DOHH2 (cell line): ENCODE data around the gene SRCAP.

Experiments
- H3F3A ChIP-seq: fragments of 200-600 bp; sonication (generic), shearing (Covaris generic); 2 replicates; pipeline ENCODE4 v1.6.0; 2016; ENCODE audit warnings: antibody characterized with exemption, mild to moderate bottlenecking; ENCODE audit not compliant: control insufficient read depth, insufficient read depth
- H3K27ac ChIP-seq: fragments of 200-600 bp; sonication (generic); 2 replicates; pipeline ENCODE4 v1.5.1; 2014; ENCODE audit warnings: low read depth, mild to moderate bottlenecking, low read length, moderate library complexity
- H3K27me3 ChIP-seq: fragments of 200-600 bp; sonication (generic); 2 replicates; pipeline ENCODE4 v1.6.1; 2014; ENCODE audit warnings: mild to moderate bottlenecking, low read length, mixed read lengths; ENCODE audit not compliant: control insufficient read depth
- H3K36me3 ChIP-seq: fragments of 200-600 bp; sonication (generic); 2 replicates; pipeline ENCODE4 v1.6.1; 2014; ENCODE audit warnings: mild to moderate bottlenecking, low read length, moderate library complexity, mixed read lengths; ENCODE audit not compliant: control insufficient read depth
- H3K4me1 ChIP-seq: fragments of 200-600 bp; sonication (generic); 2 replicates; pipeline ENCODE4 v1.6.1; 2014; ENCODE audit warnings: mild to moderate bottlenecking, low read length, mixed read lengths; ENCODE audit not compliant: control insufficient read depth
- H3K4me2 ChIP-seq: fragments of 200-600 bp; sonication (generic); 2 replicates; pipeline ENCODE4 v1.6.0; 2014; ENCODE audit warnings: mild to moderate bottlenecking, low read length, moderate library complexity
- H3K4me3 ChIP-seq: fragments of 200-600 bp; sonication (generic); 2 replicates; pipeline ENCODE4 v1.5.1; 2014; ENCODE audit warnings: mild to moderate bottlenecking, low read length, mixed read lengths
- H3K79me2 ChIP-seq: fragments of 200-600 bp; sonication (generic); 2 replicates; pipeline ENCODE4 v1.6.1; 2014; ENCODE audit warnings: mild to moderate bottlenecking, low read length, mixed read lengths; ENCODE audit not compliant: control insufficient read depth
- H3K9me2 ChIP-seq: fragments of 200-600 bp; sonication (generic); replicated peaks from 2 replicates; pipeline ENCODE4 v1.6.1; 2014; ENCODE audit warnings: mild to moderate bottlenecking, low read length, mixed read lengths; ENCODE audit not compliant: control insufficient read depth
- H3K9me3 ChIP-seq: fragments of 200-600 bp; sonication (generic); 2 replicates; pipeline ENCODE4 v1.6.1; 2014; ENCODE audit warnings: antibody characterized with exemption, low read length, mixed read lengths; ENCODE audit not compliant: control insufficient read depth, insufficient read depth
- H4K20me1 ChIP-seq: fragments of 200-600 bp; sonication (generic); 2 replicates; pipeline ENCODE4 v1.6.0; 2014; ENCODE audit warnings: low read depth, mild to moderate bottlenecking, antibody characterized with exemption, low read length, moderate library complexity; ENCODE audit not compliant: control insufficient read depth, insufficient read depth
- EZH2phosphoT487 ChIP-seq: fragments of 200-600 bp; sonication (generic); IDR thresholded peaks from 2 replicates; pipeline ENCODE4 v1.6.1; 2017; ENCODE audit warnings: borderline replicate concordance, mild to moderate bottlenecking, antibody characterized with exemption, low read length, moderate library complexity, mixed read lengths
- TF ChIP-seq, protein P1 (sequence below): fragments of 200-600 bp; sonication (generic); IDR thresholded peaks from one replicate; pipeline ENCODE4 v1.5.1; 2014; ENCODE audit warnings: antibody characterized with exemption, mild to moderate bottlenecking, low read depth, low read length; ENCODE audit not compliant: poor library complexity, severe bottlenecking

Gene SRCAP

DNA sequence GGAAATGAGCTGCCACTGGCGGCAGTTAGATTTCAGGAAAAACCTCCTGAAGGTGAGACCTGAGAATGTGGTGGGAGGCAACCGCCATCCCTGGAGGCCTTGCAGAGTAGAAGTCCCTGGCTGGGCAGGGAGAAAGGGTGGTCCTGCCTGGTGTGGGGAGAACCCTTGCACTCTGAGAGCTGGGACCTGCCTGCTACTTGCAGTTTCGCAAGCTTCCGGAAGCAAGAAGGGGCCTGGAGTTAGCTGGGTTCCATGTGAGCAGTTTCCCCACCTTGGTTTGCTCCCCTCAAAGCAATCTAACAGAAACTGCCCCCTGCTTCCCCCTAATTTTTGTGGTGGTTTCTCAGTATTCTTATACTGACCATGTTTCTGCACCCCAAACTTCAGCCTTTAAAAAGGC is 81.6 kb downstream of the SRCAP start:
- peaks cover 19% of the 10 kb centered on the region for H3K36me3 ChIP-seq
- no peak overlapping the region for H3K27ac ChIP-seq
- H3K4me1 ChIP-seq, result peaks cover 16% of the 10 kb centered on the region
- H3K4me3 ChIP-seq, result no peak overlapping the region
- no peaks in the 10 kb centered on the region for H3K9me3 ChIP-seq
- H3F3A ChIP-seq, result no peaks in the 10 kb centered on the region
- H3K27me3 ChIP-seq, result no peaks in the 10 kb centered on the region
- no peak overlapping the region for H3K4me2 ChIP-seq
- no peaks in the 10 kb centered on the region for H3K9me2 ChIP-seq
- H4K20me1 ChIP-seq, result no peaks in the 10 kb centered on the region
- peaks cover 19% of the 10 kb centered on the region for H3K79me2 ChIP-seq
- TF ChIP-seq EZH2phosphoT487, result no peak
- TF ChIP-seq, protein P1, sequence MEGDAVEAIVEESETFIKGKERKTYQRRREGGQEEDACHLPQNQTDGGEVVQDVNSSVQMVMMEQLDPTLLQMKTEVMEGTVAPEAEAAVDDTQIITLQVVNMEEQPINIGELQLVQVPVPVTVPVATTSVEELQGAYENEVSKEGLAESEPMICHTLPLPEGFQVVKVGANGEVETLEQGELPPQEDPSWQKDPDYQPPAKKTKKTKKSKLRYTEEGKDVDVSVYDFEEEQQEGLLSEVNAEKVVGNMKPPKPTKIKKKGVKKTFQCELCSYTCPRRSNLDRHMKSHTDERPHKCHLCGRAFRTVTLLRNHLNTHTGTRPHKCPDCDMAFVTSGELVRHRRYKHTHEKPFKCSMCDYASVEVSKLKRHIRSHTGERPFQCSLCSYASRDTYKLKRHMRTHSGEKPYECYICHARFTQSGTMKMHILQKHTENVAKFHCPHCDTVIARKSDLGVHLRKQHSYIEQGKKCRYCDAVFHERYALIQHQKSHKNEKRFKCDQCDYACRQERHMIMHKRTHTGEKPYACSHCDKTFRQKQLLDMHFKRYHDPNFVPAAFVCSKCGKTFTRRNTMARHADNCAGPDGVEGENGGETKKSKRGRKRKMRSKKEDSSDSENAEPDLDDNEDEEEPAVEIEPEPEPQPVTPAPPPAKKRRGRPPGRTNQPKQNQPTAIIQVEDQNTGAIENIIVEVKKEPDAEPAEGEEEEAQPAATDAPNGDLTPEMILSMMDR, result no peak

DNA sequence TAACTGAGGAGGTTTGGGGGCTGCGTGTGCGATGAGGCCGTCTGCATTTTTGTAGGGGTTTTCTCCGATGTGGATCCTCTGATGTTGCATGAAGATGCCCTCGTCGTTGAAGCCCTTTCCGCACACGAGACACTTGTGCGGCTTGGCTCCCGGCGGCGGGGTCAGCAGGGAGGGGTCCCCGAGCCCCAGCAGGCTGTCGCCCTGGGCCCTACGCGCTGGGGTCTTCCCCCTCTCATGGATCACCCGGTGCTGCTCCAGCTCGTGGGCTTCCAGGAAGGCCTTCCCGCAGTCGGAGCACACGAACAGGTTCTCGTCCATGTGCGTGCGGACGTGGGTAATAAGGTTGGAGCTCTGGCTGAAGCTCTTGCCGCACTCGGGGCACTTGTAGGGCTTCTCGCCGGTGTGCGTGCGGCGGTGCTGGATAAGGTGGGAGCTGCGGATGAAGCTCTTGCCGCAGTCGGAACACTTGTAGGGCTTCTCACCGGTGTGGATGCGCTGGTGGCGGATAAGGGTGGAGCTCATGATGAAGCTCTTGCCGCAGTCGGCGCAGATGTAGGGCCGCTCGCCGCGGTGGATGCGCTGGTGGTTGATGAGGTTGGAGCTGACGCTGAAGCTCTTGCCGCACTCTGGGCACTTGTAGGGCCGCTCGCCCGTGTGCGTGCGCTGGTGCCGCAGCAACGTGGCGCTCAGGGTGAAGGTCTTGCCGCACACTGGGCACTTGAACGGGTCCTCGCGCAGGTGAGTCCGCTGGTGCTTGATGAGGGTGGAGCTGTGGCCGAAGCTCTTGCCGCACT is 83.7 kb downstream of the SRCAP start:
- H3K9me3 ChIP-seq, result no peaks in the 10 kb centered on the region
- no peaks in the 10 kb centered on the region for H3F3A ChIP-seq
- H3K79me2 ChIP-seq, result peaks cover 21% of the 10 kb centered on the region
- H3K4me2 ChIP-seq, result no peak overlapping the region
- no peak overlapping the region for H3K27ac ChIP-seq
- TF ChIP-seq, protein P1, result no peak
- no peak for TF ChIP-seq EZH2phosphoT487
- no peaks in the 10 kb centered on the region for H4K20me1 ChIP-seq
- H3K9me2 ChIP-seq, result no peaks in the 10 kb centered on the region
- H3K4me1 ChIP-seq, result peaks cover 16% of the 10 kb centered on the region
- H3K36me3 ChIP-seq, result peaks cover 15% of the 10 kb centered on the region
- H3K4me3 ChIP-seq, result no peak overlapping the region
- no peaks in the 10 kb centered on the region for H3K27me3 ChIP-seq

DNA sequence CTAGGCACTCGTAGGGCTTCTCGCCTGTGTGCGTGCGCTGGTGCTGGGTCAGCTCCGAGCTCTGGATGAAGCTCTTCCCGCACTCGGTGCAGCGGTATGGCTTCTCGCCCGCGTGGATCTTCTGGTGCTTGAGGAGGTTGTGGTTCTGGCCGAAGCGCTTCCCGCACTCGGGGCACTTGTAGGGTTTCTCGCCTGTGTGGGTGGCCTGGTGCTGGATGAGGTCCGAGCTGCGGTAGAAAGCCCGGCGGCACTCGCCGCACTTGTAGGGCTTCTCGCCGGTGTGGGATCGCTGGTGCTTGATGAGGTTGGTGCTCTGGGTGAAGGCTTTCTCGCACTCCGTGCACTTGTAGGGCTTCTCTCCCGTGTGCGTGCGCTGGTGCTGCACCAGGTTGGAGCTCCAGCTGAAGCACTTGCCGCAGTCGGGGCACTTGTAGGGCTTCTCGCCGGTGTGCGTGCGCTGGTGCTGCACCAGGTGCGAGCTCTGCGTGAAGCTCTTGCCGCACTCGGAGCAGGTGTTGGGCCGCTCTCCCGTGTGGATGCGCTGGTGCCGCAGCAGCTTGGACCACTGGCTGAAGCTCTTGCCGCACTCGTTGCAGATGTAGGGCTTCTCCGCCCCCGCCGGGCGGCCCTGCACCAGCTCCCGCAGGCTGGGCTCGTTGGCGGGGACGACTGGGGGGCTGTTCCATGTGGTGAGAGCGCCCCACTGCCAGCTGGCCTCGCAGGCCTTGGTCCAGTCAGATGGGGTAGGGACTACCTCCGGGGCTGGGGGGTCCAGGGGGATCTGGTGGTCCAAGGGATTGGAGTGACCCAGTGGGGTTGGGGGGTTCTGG is 84.5 kb downstream of the SRCAP start:
- Histone ChIP-seq H3K36me3 (peaks cover 14% of the 10 kb centered on the region), H3F3A (no peaks in the 10 kb centered on the region), H3K4me2 (no peak overlapping the region), H3K9me2 (no peaks in the 10 kb centered on the region), H3K79me2 (peaks cover 21% of the 10 kb centered on the region), H3K27me3 (no peaks in the 10 kb centered on the region), H3K9me3 (no peaks in the 10 kb centered on the region), H3K4me1 (peaks cover 19% of the 10 kb centered on the region), H3K27ac (no peak overlapping the region), H4K20me1 (no peaks in the 10 kb centered on the region), H3K4me3 (no peak overlapping the region)
- no peak for TF ChIP-seq EZH2phosphoT487
- TF ChIP-seq, protein P1, result no peak
